HCT116 (cell line): Measurements from ENCODE around the gene MYO7A. TPM values are rescaled to one million over a fixed set of nuclear protein-coding genes. Genes with fewer than 3 reads are reported as not detected.

Experiments
- ATAC-seq: fragments of 200-7000 bp; cut with Tn5 transposase; 2 replicates; pipeline ENCODE4 v1.9.1; 2020; ENCODE audit warnings: mild to moderate bottlenecking, moderate library complexity
- BruUV-seq: library from RNA; stranded (reverse); fragments of 400-500 nt; replicated peaks from 2 replicates; lab custom pipeline; 2021; lab: Mats Ljungman, UMichigan
- CTCF ChIA-PET: fragments of 300-600 bp; sonication (Branson Sonifier 250); formaldehyde crosslinking; loops from one replicate; lab custom pipeline; 2021; ENCODE audit warnings: antibody characterized with exemption; lab: Charles Lee
- POLR2A ChIA-PET: fragments of 300-600, 350-600 bp; sonication (Branson Sonifier 250); formaldehyde crosslinking; loops from one replicate; lab custom pipeline; 2021; ENCODE audit warnings: antibody characterized with exemption; lab: Charles Lee
- RAD21 ChIA-PET, 2 experiments: fragments of 300-600 bp; sonication (Branson Sonifier 250); formaldehyde crosslinking; loops; one replicate each; lab custom pipeline; 2023; ENCODE audit warnings: low total read pairs in 2 of 2; ENCODE audit not compliant: uncharacterized antibody in 2 of 2, unreplicated experiment in 2 of 2, low non-redundant PET in 1 of 2; lab: Charles Lee
- DNase-seq: peaks from one replicate; pipeline ENCODE4 v3.0.0-alpha.2; 2010; ENCODE audit warnings: low read depth, low spot score
- H2AFZ ChIP-seq: fragments of 200-600 bp; shearing (Covaris generic), sonication (generic); 2 replicates; pipeline ENCODE4 v1.6.1; 2017; ENCODE audit warnings: low read depth, mixed run types, mixed read lengths, antibody characterized with exemption, low read length; ENCODE audit not compliant: poor library complexity, severe bottlenecking
- H3K27ac ChIP-seq: 2 replicates; pipeline ENCODE4 v1.5.1; 2012; ENCODE audit warnings: low read depth, low read length
- H3K27me3 ChIP-seq: fragments of 200-600 bp; sonication (generic); 2 replicates; pipeline ENCODE4 v1.6.1; 2016; ENCODE audit warnings: mixed run types, low read length, mixed read lengths; ENCODE audit not compliant: insufficient read depth
- H3K36me3 ChIP-seq, 2 experiments: fragments of 200-500 bp in 1 of 2; fragments of 200-600 bp in 1 of 2; sonication (Bioruptor generic) in 1 of 2; sonication (generic) in 1 of 2; 2 replicates each; pipeline versions ENCODE4 v1.5.1 to v1.6.1; 2014 to 2016; ENCODE audit warnings: low read length in 2 of 2, inconsistent platforms in 1 of 2, mixed read lengths in 1 of 2, mixed run types in 1 of 2; ENCODE audit not compliant: insufficient read depth in 2 of 2, control insufficient read depth in 1 of 2
- H3K4me1 ChIP-seq, 2 experiments: fragments of 200-600 bp in 1 of 2; sonication (generic) in 1 of 2; 2 replicates each; pipeline versions ENCODE4 v1.5.1 to v1.6.1; 2012 to 2017; ENCODE audit warnings: low read length in 2 of 2, inconsistent platforms in 1 of 2, mild to moderate bottlenecking in 1 of 2, mixed read lengths in 1 of 2, mixed run types in 1 of 2, moderate library complexity in 1 of 2; ENCODE audit not compliant: insufficient read depth in 2 of 2, control insufficient read depth in 1 of 2
- H3K4me2 ChIP-seq: fragments of 200-600 bp; sonication (generic); 2 replicates; pipeline ENCODE4 v1.6.1; 2017; ENCODE audit warnings: mixed run types, low read length, mixed read lengths
- H3K4me3 ChIP-seq, 2 experiments: fragments of 200-600 bp in 1 of 2; sonication (generic) in 1 of 2; replicated peaks in 1 of 2; 2 replicates each; pipeline ENCODE4 v1.5.1; 2011 to 2016; ENCODE audit warnings: low read length in 2 of 2, control low read depth in 1 of 2, low read depth in 1 of 2, mild to moderate bottlenecking in 1 of 2, mixed read lengths in 1 of 2, mixed run types in 1 of 2
- H3K79me2 ChIP-seq: fragments of 200-600 bp; sonication (generic); 2 replicates; pipeline ENCODE4 v1.6.1; 2017; ENCODE audit warnings: mild to moderate bottlenecking, mixed run types, low read length, moderate library complexity, mixed read lengths; ENCODE audit not compliant: insufficient read depth
- H3K9ac ChIP-seq: fragments of 200-600 bp; sonication (generic); 2 replicates; pipeline ENCODE4 v1.6.1; 2016; ENCODE audit warnings: low read length, mixed read lengths
- H3K9me2 ChIP-seq: fragments of 200-600 bp; sonication (generic), shearing (Covaris generic); 2 replicates; pipeline ENCODE4 v1.6.1; 2017; ENCODE audit warnings: mixed run types, mild to moderate bottlenecking, moderate library complexity; ENCODE audit not compliant: insufficient read depth
- H3K9me3 ChIP-seq, 2 experiments: fragments of 200-500 bp in 1 of 2; fragments of 200-600 bp in 1 of 2; sonication (Bioruptor generic) in 1 of 2; sonication (generic) in 1 of 2; 2 replicates each; pipeline ENCODE4 v1.6.1; 2014 to 2017; ENCODE audit warnings: low read length in 2 of 2, mixed read lengths in 2 of 2, inconsistent platforms in 1 of 2, low read depth in 1 of 2, mild to moderate bottlenecking in 1 of 2, mixed run types in 1 of 2, moderate library complexity in 1 of 2; ENCODE audit not compliant: control insufficient read depth in 1 of 2, insufficient read depth in 1 of 2
- H4K20me1 ChIP-seq: fragments of 200-600 bp; sonication (generic), shearing (Covaris generic); 2 replicates; pipeline ENCODE4 v1.6.1; 2017; ENCODE audit warnings: mixed run types, mild to moderate bottlenecking, moderate library complexity; ENCODE audit not compliant: insufficient read depth
- CTCF ChIP-seq, 3 experiments: fragments of 200-600 bp in 1 of 3; sonication (generic) in 1 of 3; IDR thresholded peaks in 2 of 3; conservative IDR thresholded peaks in 1 of 3; 2 replicates each; pipeline ENCODE4 v1.5.1; 2012 to 2017; ENCODE audit warnings: low read depth in 2 of 3, low read length in 2 of 3, antibody characterized with exemption in 1 of 3, borderline replicate concordance in 1 of 3, control low read depth in 1 of 3, mild to moderate bottlenecking in 1 of 3, mixed read lengths in 1 of 3, mixed run types in 1 of 3, moderate library complexity in 1 of 3; ENCODE audit not compliant: insufficient read depth in 1 of 3
- EGR1 ChIP-seq: IDR thresholded peaks from 2 replicates; pipeline ENCODE4 v1.6.1; 2012; ENCODE audit warnings: low read depth
- EZH2 ChIP-seq: fragments of 200-600 bp; sonication (generic); IDR thresholded peaks from 2 replicates; pipeline ENCODE4 v1.6.1; 2017; ENCODE audit warnings: antibody characterized with exemption, mixed run types
- FOSL1 ChIP-seq: IDR thresholded peaks from 2 replicates; pipeline ENCODE4 v1.6.1; 2012; ENCODE audit warnings: low read depth
- POLR2AphosphoS5 ChIP-seq: IDR thresholded peaks from 2 replicates; pipeline ENCODE4 v1.6.1; 2011; ENCODE audit warnings: mild to moderate bottlenecking, low read depth, low read length, moderate library complexity
- TCF7L2 ChIP-seq: IDR thresholded peaks from 2 replicates; pipeline ENCODE4 v1.7.0; 2011; ENCODE audit warnings: borderline replicate concordance, inconsistent platforms; ENCODE audit not compliant: insufficient read depth, insufficient read length; ENCODE audit errors: extremely low read depth
- ZNF274 ChIP-seq: fragments of 200-500 bp; sonication (Bioruptor generic); IDR thresholded peaks from 2 replicates; pipeline ENCODE4 v1.6.1; 2014; ENCODE audit warnings: mild to moderate bottlenecking, low read depth, low read length, inconsistent platforms
- intact Hi-C: fragments of 100-400 bp; cut with micrococcal nuclease; formaldehyde crosslinking; loops from 2 replicates; pipeline ENCODE4 v1.10.0; 2022
- total RNA-seq: library from RNA; stranded (reverse); gene quantifications from one replicate; pipeline ENCODE4 v1.2.1, GENCODE V29; 2021; ENCODE audit not compliant: unreplicated experiment

MYO7A gene
- total RNA-seq, 1 experiment from 2014 or later: 1.8 TPM

GRCh38 chr11:77139201-77139600, 11.2 kb downstream of the MYO7A start:
- H3K4me2 ChIP-seq: no peak overlapping the region
- no peak overlapping the region for H3K9ac ChIP-seq
- ChIA-PET RAD21 (no interaction called here), POLR2A (no interaction called here), CTCF (interaction anchor here (3.3 kb wide), 1 partner anchor 12 kb away, joined by 15 read pairs; the partner anchor contains the start of gene MYO7A)
- no peak overlapping the region for H3K27ac ChIP-seq
- no peaks in the 10 kb centered on the region for H3K79me2 ChIP-seq
- H2AFZ ChIP-seq: no peak overlapping the region
- TF ChIP-seq FOSL1 (no peak), POLR2AphosphoS5 (no peak), TCF7L2 (no peak), EZH2 (no peak), ZNF274 (no peak), EGR1 (no peak)
- no TSS peak for BruUV-seq
- no peaks in the 10 kb centered on the region for H3K36me3 ChIP-seq
- intact Hi-C loops: no loop called here
- H3K27me3 ChIP-seq: no peaks in the 10 kb centered on the region
- ATAC-seq (no peak), DNase-seq (no peak)
- no peaks in the 10 kb centered on the region for H4K20me1 ChIP-seq
- peaks cover 0 to 3% of the 10 kb centered on the region in 2 experiments; a peak in 1 of 4 replicates for H3K4me1 ChIP-seq
- H3K9me2 ChIP-seq: no peaks in the 10 kb centered on the region
- H3K4me3 ChIP-seq: no peak overlapping the region
- no peaks in the 10 kb centered on the region for H3K9me3 ChIP-seq

- no peak for ATAC-seq
Measured at GRCh38 chr11:77140231-77140851, 12.3 kb downstream of the MYO7A start.

More at GRCh38 chr11:77140231-77140851, 12.3 kb downstream of the MYO7A start:
- intact Hi-C loops: no loop called here
- CTCF ChIA-PET: interaction anchor here (3.3 kb wide), 1 partner anchor 13 kb away, joined by 15 read pairs; the partner anchor contains the start of gene MYO7A
- H3K27ac ChIP-seq: no peak overlapping the region
- no peak overlapping the region for H2AFZ ChIP-seq
- RAD21 ChIA-PET: no interaction called here
- no peaks in the 10 kb centered on the region for H4K20me1 ChIP-seq
- H3K9ac ChIP-seq: no peak overlapping the region
- no peaks in the 10 kb centered on the region for H3K36me3 ChIP-seq
- no peaks in the 10 kb centered on the region for H3K9me2 ChIP-seq
- H3K9me3 ChIP-seq: no peaks in the 10 kb centered on the region
- peaks cover 0 to 8% of the 10 kb centered on the region in 2 experiments; a peak in 1 of 4 replicates for H3K4me1 ChIP-seq
- no peaks in the 10 kb centered on the region for H3K27me3 ChIP-seq
- POLR2A ChIA-PET: no interaction called here
- BruUV-seq: no TSS peak
- no peaks in the 10 kb centered on the region for H3K79me2 ChIP-seq
- DNase-seq: no peak
- H3K4me2 ChIP-seq: no peak overlapping the region
- TF ChIP-seq FOSL1 (no peak), CTCF (IDR thresholded peaks at IDR 0.05 in 2 of 3, conservative IDR thresholded peaks at IDR 0.05 in 1 of 3; ENCODE audit: borderline replicate concordance in 1 of 3, insufficient read depth in 1 of 3, low read depth in 2 of 3, low read length in 2 of 3) (no peak)
- H3K4me3 ChIP-seq: no peak overlapping the region
